ENCODE data around the gene PPP3R1. TPM values are rescaled to one million over a fixed set of nuclear protein-coding genes. Genes with fewer than 3 reads are reported as not detected.

PPP3R1 gene, protein sequence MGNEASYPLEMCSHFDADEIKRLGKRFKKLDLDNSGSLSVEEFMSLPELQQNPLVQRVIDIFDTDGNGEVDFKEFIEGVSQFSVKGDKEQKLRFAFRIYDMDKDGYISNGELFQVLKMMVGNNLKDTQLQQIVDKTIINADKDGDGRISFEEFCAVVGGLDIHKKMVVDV
- total RNA-seq (2014; rRNA removed; shearing (Covaris generic)) = 25.8 and 30.8 TPM in 2 replicates

DNA sequence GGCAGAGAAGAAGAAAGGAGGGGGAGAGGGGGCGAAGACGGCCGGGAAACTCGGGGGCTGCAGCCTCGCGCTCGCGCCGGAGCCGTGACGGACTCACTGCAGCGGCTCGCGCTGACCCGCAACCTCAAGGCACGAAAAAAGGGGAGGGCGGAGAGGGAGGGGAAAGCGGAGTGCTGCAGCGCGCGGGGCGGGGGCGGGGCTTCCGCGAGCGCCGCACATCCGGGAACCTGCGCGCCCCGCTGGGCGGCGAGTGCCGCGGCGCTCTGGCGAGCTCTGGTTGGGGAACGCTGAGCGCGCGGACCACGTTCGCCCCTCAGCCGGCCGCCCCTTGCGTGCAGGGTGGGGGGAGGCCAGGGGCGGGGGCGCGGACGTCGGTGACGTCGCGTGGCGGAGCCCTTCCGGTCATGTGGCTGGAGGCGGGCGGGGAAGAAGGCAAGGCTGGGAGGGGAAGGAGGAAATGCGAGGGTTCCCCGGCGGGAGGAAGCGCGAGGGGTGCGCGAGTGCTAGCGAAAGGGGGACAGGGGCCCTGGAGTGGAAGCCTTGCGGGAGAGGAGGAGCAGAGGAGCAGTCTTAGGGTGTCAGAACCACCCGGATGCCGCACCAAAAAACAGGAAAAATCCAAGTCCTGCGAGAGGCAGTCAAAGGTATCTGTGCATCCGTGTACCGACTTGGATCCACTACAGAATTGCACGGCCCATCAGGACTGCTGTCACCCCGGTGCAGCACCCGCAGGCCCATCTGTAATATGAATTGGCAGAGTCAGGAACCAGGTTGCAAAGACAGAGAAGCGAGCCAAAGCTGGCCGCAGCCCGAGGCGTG is at the start of gene PPP3R1:
PPP3R1 (minus strand) TSS at position 133 of the 819 bp plus-strand sequence. CDS start 405 bp downstream, outside the sequence.
- DNase-seq (ENCODE audit: low read depth) = peak; percentile 93

DNA sequence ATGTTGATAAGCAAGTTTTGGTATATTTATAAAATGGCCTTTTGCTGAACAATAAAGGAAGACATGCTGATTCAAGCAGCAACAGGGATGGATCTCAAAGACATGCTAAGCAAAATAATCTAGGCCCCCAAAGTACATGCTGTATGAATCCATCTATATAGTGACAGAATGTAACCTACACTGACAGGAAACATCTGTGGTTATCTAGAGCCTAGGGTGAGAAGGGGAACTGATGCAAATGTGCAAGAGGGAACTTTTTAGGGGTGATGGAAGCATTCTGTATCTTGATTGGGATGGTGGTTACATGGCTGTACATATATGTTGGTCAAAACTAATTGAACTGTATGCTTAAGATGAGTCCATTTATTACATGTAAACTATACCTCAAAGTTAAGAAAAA is 43.2 kb upstream of the PPP3R1 start:
- no peak for DNase-seq (ENCODE audit: low read depth)

DNA sequence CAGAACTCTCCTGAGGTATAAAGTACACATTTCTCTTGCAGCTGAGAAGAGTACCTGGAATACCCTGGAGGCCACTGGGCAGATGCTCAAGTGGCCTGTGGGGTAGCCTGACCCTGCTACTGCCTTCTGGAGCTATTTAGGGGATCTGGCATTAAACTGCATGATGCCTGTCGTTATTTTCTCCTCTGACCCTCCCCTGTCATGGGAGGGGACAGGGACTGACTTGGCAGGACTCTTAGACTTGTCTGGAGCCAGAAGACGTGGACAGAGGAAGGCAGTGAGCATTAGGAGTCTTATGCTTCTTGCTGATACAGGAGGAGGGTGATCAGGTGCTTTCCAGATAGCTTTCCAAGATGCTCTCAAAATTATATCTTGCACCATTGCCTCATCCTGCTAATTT is 42.6 kb upstream of the PPP3R1 start:
- no peak for DNase-seq (ENCODE audit: low read depth)

DNA sequence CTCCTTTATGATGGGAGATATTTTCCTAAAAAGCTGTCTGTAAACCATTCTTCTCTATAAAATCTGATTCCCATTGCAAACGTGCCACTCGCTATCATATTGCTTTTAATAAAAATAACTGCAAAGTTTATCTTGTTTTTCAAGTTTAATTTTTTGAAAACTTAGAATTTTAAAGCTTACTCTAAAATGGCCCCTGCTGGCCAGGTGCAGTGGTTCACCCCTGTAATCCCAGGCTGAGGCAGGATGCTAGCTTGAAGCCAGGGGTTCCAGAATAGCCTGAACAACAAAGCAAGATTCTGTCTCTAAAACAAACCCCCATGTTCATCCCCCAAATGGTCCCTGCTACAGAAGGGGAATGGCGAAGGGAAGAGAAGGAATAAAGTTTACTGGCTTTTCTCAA is 41.9 kb upstream of the PPP3R1 start:
- DNase-seq (ENCODE audit: low read depth) = no peak

DNA sequence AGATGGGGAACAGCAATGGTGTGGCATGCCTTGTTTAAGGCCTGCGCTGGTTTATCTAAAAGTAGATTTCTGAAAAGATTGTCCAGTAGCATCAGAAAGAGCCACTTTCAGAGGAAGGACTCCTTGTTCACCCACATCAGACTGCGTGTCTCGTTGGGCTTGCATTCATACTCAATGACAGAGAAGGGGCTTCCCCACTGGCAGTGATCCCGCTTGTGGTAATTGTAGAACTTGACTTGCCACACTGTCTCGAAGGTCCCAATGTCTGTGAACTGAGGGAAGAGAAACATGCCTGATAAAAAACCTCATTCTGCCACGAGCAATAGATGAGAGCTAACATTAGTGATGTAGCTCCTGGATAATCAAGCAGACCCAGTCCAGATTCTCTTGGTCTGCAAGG is 41.4 kb upstream of the PPP3R1 start:
- DNase-seq (ENCODE audit: low read depth) = no peak

DNA sequence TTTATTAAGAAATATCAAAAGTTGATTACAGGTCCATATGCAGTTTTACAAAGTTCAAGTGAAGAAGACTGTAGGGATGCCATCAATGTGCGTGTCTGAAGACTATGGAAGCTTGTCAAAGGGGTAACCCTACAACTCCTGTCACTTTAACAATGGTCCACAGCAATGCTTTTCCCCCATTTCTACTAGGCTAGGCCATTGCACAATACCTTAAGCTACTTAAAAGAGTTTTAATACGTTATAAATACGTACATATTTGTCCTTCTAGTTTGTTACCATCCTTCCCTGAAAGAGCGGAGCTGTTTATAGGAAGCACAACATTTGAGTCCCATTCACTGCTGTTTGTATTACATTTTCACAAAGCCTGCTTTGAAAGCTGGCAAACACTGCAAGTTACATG is 40.7 kb upstream of the PPP3R1 start:
- DNase-seq (ENCODE audit: low read depth) = no peak

DNA sequence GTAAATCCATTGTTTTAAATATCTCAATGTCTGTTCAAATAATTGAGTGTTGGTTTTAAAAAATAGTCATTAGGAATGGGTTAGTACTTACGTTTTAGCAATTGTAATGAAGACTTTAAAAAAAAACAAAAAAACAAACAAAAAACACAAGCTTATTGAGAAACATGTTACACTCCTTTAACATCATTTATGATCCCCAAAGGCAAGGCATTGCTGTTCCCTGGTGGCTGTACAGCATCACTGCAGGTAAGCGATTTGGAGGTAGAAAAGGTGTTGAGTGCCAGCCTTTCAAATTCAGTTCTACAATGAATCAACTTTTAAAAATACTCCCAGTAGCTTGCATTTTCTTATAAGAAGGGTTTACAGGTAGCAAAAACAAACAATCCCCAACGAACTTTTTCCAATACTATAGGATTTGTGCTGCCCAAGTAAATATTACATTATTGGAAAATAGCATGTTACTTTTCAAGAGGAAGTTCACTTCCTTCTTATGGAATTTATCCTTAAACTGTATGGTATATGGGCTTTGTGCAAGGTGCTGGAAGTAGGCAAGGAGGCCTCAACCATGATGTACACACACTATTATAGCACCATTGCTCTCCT is 39.9 kb upstream of the PPP3R1 start:
- peak; percentile 32 for DNase-seq (ENCODE audit: low read depth)

DNA sequence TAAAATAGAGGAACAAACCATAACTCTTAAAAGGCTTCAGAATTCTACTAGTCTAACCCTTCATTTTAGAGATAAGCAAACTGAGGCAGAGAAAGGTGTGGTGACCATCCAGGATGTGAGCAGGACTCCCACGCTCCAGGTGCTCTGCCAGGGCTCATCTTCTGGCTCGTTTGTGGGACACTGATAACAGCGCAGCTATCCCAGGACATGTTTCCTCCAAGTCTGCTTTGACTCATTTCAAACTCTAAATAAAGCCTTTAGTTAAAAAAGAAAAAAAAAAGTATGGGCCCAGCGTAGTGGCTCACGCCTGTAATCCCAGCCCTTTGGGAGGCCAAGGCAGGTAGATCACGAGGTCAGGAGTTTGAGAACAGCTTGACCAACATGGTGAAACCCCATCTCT is 39.0 kb upstream of the PPP3R1 start:
- no peak for DNase-seq (ENCODE audit: low read depth)

DNA sequence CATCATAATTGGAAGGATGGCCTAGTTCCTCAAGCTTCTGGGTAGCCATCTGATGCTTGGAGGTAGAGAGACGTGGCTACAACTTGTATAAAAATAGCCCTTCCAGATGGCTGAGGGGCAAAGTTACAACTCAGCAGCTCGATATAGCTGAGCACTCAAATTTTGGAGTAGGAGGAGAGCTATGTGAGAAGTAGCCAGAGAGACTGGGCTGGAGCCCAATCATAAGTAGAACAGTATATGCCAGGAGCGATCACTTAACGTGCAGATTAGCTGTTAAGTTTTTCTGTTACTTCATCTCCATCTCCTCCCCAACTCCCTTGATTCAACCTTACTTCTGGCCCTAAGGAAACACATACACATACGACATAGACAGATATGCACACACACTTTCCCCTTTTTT is 38.6 kb upstream of the PPP3R1 start:
- DNase-seq (ENCODE audit: low read depth) = no peak

DNA sequence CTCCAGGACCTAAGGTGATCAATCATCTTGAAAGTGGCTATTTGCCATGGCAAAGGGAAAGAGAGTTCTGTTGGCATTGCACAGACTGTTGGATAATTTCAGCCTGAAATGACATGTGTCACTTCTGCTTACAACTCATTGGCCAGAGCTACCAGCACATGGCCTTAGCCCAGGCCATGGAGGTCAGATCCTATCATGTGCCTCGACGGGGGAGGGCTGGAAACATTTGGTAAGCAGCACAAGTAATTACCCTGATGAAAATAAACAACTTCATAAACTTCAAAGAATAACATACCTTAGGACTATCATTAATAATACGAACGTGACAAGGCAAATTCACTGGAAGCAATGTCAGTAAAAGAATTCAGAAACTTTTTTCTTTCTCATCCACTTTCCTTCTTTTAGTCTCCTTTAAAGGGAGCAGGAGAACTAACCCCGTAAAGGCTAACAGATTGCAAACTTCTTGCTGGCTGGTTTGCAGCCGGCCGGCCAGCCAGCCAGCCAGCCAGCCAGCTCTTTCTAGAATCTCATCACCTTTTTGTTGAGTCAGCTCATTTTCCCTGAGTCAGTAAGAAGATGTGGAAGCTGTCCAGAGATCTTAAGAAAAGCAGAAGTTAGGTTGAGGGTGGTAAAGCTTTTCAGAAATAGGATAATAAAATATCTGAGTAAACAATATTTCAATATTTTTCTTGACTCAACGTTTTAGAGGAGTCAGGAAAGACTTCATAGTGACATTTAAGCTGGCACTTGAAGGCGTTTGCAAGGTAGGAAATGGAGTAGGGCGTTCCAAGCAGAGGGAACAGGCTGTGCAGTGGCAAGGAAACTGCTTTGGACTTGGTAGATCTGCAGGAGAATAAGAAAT is 35.5 kb upstream of the PPP3R1 start:
- DNase-seq (ENCODE audit: low read depth) = peak; percentile 29

DNA sequence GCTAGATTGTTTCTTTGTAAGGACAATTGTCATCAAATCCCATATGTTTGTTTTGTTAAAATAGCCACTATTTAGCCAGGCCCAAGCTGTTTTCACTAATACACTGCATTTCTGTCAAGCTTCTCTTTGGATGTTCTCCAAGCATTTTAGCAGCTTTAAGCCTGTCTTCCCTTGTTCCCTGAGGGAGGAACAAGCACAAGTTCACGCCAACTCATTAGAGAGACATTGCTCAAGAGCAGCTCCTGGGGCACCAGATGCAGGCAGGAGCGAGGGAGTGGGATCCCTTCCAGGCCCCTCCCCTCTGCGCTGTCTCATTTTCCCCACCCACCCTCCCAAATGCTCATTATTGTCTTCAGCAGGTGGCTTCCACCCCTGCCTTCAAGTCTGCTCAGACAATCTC is 32.6 kb upstream of the PPP3R1 start:
- DNase-seq (ENCODE audit: low read depth) = peak; percentile 57

DNA sequence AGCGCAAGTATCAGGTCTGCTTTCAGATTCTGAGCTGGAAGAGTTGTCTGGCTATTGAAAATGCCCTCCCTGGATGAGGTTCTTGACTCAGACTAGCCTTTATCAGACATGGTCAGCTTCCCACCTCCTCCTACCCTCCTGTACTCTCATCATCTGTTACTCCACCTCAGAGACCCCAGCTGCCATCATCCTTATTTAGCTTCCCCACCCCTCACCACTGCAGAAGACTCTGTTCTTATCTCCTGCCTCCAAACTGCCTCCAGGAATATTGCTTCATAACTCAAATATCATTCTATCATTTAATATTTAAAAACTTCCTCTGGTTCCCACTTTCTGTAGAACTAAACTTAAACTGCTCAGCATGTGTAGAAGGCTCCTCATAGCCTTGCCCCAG is 31.1 kb upstream of the PPP3R1 start:
- no peak for DNase-seq (ENCODE audit: low read depth)

DNA sequence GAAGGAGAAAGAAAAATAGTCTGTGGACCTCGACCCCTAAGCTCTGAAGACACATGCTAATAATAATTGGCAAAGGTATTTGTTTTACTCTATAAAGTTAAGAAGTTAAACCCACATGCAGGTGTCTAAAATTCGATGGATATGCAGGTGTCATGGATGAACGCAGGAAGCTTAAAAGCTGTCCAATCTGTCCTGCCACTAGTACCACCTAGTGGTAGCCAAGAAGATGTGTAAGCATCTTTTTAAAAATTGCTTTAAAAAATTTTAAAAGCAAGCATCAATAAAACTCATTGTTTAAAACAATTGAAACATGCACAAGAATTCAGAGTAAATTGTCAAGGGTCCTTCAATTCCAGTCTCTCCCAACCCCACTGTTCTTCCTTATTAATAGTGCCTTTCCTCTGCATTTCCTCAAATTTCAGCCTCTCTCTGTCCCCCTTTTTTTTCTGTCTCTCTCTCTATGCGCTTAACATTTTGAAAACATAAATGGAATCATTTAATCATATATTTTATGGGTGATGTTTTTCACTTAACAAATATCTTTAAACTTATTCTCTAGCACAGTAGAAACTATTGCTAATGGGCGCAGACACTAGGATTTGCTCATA is 30.6 kb upstream of the PPP3R1 start:
- DNase-seq (ENCODE audit: low read depth) = peak; percentile 37

DNA sequence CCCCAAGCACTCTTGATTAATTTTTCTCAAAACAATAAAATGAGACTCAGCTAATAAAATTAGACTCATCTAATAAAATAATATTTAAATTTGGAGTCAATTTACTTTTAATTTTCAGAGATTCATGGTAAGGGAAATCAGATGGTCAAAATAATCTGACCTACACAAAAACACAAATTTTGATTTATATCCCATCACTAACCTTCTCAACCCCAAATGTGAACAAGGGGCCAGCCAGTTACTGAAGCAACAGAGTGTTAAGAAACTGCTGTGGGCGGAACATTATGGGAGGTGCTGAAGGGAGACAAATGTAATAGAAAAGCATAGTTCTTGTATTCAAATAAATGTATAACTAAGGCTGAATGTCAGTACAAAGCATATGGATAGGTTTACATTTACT is 28.5 kb upstream of the PPP3R1 start:
- DNase-seq (ENCODE audit: low read depth) = no peak

DNA sequence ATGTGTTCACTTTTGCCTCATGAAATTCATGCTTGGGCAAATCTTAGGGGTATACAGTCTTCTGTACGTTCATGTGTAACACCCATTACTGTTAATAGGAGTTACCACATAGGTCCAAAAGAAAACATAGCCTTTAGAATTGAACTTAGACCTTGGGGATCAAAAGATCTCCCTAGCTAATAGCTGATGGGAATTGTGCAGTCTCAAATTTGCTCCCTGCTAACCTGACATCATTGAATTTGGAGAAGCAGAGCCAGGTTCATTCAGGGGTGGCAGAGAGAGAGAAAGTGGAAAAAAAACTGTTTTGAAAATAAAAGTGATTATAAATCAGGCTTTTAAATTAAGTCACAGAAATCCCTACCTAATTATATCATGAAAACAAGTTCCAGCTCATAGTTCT is 28.0 kb upstream of the PPP3R1 start:
- no peak for DNase-seq (ENCODE audit: low read depth)

DNA sequence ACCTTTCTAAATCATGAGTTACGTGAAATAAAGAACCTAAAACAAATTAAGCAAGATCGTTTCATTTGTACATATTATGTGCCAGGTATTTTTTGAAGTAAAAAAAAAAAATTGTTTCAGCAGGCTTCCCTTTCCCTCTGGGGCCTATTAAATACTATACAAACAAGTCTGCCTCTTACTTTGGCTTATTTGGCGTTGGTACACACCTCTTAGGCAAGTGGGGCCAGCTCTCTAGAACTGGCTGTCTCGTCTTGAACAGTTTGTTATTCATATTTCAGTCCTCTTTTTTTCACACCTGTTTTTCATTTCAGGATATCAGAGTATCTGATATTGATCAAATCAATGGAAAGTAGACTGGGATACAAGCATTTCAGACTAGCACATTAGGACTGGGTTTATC is 27.4 kb upstream of the PPP3R1 start:
- no peak for DNase-seq (ENCODE audit: low read depth)

DNA sequence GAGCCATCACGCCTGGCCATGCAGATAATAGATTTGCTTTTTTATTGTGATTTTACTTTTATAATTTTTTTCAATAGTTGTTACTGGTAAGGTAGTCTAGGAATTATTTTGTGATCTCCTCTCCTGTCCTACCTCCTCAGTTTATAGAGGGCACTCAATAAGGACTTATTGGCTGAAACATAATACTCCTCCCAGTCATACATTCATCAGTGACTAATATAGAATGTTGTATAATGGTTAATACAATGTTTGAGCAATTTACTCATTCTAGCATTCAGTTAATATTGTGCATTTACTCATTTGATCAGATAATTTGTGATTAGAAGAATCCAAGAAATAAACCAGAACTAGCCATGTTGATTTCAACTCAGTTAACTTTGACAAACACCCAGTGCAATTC is 25.8 kb upstream of the PPP3R1 start:
- no peak for DNase-seq (ENCODE audit: low read depth)

DNA sequence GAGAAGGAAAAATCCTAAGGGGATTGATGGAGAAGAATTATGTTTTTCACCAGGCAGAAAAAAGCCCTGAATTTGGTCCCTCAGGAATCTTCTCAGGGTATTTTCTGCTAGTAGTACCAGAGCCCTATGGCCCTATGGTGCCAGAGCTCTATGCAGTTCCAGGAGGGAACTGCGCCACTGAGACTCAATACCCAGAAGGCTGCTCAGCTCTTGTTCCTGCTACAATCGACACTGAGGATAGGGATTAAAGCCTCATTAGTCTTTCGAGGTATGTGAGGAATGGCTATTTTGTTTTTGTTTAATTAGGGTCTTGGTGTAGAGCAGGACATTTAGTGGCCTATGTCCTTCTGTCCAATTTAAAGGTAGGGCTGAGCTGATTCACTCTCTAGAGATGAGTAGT is 21.7 kb upstream of the PPP3R1 start:
- DNase-seq (ENCODE audit: low read depth) = no peak

DNA sequence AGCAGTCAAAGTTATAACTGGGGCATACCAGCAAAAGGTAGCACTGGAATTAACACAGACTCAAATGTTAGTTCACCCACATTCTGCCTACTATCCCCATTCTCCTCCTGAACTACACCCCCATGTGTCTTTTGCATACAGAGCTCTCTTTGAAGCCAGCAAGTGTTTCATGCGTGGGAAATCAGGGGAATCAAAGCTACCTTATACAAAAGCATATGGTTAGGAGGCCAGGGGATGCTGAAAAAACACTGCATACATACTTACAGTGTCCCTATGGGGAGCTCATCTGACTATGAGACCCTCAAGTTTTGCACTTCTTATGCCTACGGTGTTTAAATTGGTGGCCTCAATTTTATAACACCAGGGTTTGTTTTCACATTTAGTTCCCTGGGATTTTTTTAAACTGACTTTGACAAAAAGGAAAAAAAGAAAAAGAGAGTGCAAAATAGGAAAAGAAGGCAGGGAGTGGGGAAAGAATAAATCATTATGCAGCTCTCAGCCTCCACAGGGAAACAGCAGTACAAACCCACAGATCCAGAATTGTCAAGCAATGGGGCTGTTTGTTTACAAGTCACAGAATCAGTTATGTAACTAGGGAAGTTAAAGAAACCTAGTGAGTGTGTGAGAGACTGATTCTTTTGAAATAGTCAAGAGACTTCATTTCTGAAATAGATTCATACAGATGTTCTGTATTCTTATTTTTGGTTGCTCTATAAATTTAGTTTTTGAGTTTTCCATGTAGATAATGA is 20.1 kb upstream of the PPP3R1 start:
- DNase-seq (ENCODE audit: low read depth) = no peak

DNA sequence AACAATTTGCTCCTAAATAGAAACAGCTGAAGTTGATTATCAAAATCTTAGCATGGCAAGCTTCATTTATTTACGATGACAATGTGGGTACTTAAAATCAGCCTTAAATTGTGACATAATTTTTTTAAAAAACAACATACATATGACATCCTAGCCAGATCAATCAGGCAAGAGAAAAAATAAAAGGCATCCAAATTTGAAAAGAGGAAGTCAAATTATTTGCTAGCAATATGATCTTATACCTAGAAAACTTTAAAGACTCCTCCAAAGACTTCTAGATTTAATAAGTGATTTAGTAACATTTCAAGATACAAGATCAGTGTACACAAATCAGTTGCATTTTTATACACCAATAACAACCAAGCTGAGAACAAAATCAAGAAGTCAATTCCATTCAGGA is 14.3 kb upstream of the PPP3R1 start:
- no peak for DNase-seq (ENCODE audit: low read depth)

DNA sequence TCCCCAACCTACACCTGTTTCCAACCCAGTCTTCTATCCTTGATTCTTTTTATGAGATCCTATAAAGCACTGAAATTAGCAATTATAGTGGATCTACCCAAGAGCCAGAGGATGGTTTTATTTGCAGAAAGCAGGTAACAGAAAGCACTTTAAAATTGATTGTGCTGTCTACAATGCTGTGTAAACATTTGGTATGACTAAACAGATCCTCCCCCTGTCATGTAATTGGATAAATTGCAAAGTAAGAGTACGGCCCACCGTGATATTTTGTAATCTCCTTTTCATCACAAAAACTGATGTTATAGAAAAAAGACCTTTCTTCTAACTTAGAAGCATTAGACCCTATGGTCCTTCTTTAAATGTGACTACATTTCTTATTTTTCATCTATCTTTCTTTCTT is 11.3 kb upstream of the PPP3R1 start:
- no peak for DNase-seq (ENCODE audit: low read depth)
